DMS53 treated with DMSO at 0.1 percent for 48 hours (cell line): ENCODE data around the gene CYP2A7.
A peak's percentile ranks its signal among the peaks of the same experiment; 100 is the strongest.
"Not testable (repeated sequence)": the region's sequence is repeated elsewhere in the genome, so short reads cannot be mapped to it uniquely, and the experiment has no call there.

Source experiments
- DNase-seq: peaks from one replicate; lab custom pipeline; 2025; ENCODE audit not compliant: unreplicated experiment; lab: John Stamatoyannopoulos, UW

The CYP2A7 gene, protein sequence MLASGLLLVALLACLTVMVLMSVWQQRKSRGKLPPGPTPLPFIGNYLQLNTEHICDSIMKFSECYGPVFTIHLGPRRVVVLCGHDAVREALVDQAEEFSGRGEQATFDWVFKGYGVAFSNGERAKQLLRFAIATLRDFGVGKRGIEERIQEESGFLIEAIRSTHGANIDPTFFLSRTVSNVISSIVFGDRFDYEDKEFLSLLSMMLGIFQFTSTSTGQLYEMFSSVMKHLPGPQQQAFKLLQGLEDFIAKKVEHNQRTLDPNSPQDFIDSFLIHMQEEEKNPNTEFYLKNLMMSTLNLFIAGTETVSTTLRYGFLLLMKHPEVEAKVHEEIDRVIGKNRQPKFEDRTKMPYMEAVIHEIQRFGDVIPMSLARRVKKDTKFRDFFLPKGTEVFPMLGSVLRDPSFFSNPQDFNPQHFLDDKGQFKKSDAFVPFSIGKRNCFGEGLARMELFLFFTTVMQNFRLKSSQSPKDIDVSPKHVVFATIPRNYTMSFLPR

DNA sequence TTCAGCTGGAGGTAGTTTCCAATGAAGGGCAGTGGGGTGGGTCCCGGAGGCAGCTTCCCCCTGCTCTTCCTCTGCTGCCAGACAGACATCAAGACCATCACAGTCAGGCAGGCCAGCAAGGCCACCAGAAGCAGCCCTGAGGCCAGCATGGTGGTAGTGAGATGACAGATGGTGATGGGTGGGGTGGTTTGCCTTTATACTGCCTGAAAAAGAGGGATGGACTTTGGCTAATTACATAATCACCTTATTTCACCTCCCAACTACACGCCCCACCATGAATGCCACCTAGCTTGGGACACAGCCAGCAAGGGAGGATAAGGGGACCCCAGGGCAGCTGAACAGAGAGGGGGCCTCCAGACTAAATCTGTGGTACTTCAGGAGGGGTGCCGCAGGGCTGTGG lies at the start of gene CYP2A7:
TSS of gene CYP2A7 (minus strand) at position 170 of the 400 bp plus-strand sequence. CDS start at position 149, 21 bp downstream.
- not testable (repeated sequence) for DNase-seq

- not testable (repeated sequence) for DNase-seq
Observed at GRCh38 chr19:40930799-40931198, 48.8 kb upstream of the CYP2A7 start.

- not testable (repeated sequence) for DNase-seq
Observed at GRCh38 chr19:40929942-40930341, 47.9 kb upstream of the CYP2A7 start.

DNA sequence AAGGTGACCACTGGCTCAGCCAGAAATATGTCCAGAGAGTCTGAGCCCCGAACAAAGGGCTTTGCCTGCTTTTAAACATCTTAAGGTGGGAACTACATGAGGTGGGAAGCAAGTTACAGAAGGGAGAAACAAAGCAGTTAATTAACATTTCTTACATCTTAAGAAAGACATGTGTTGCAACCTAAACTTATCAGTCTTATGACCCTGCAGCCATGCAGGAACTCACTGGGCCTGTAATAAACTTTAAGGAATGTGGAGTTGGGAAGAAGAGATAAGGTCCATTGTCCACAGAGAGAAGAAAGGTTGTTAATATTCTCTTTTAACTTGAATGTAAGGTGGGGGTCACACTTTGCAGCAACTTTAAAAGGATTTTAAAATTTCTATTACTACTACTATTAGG lies 46.8 kb upstream of the CYP2A7 start:
- DNase-seq = no peak

- DNase-seq = no peak
Observed at GRCh38 chr19:40927567-40927966, 45.5 kb upstream of the CYP2A7 start.

- not testable (repeated sequence) for DNase-seq
Observed at GRCh38 chr19:40926276-40926675, 44.2 kb upstream of the CYP2A7 start.

DNA sequence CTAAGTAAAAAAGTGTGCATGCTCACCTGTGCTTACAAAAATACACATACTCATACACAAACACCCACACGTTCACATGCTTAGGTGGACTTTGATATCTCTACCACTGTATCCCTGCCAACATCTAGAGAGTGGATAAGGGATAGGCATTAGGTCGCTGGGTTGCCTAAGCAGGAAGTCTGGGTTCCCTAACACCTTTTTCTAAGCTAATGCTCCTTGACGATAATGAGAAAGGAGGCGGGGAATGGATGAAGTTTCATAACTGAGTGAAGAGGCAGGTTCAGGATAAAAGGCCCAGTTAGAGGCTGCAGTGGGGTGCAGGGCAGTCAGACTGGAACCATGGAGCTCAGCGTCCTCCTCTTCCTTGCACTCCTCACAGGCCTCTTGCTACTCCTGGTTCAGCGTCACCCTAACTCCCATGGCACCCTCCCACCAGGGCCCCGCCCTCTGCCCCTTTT lies 41.9 kb upstream of the CYP2A7 start:
- no peak for DNase-seq

- not testable (repeated sequence) for DNase-seq
Observed at GRCh38 chr19:40922237-40923160, 40.5 kb upstream of the CYP2A7 start.

DNA sequence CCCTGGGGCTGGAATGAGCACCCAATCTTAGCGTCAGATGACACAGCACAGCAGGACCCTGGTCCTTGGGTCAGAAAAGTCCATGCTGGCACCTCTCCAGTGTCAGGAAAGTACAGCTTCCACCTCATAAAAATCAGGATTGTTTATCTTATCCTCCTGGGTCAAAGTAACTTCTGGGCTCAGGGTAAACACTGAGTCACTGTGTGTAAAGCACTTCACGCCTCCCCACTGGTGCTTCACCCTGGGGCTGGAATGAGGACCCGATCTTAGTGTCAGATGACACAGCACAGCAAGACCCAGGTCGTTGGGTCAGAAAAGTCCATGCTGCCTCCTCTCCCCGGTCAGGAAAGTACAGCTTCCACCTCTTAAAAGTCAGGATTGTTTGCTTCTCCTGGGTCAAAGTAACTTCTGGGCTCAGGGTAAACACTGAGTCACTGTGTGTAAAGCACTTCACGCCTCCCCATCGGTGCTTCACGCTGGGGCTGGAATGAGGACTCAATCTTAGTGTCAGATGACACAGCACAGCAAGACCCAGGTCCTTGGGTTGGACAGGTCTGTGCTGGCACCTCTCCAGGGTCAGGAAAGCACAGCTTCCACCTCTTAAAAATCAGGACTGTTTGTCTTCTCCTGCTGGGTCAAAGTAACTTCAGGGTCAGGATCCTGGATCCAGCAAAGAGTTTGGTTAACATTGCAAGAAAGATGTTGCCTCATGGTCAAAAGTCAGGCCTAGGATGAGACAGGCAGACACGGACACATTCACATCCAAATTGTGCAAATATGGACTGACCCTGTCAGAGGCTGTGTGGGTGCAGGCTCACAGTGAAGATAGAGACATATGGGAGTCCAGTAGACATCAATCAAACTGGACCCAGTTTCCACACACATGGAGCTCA lies 39.2 kb upstream of the CYP2A7 start:
- peak; percentile 100 for DNase-seq

- no peak for DNase-seq
Observed at GRCh38 chr19:40920300-40921004, 38.4 kb upstream of the CYP2A7 start.

DNA sequence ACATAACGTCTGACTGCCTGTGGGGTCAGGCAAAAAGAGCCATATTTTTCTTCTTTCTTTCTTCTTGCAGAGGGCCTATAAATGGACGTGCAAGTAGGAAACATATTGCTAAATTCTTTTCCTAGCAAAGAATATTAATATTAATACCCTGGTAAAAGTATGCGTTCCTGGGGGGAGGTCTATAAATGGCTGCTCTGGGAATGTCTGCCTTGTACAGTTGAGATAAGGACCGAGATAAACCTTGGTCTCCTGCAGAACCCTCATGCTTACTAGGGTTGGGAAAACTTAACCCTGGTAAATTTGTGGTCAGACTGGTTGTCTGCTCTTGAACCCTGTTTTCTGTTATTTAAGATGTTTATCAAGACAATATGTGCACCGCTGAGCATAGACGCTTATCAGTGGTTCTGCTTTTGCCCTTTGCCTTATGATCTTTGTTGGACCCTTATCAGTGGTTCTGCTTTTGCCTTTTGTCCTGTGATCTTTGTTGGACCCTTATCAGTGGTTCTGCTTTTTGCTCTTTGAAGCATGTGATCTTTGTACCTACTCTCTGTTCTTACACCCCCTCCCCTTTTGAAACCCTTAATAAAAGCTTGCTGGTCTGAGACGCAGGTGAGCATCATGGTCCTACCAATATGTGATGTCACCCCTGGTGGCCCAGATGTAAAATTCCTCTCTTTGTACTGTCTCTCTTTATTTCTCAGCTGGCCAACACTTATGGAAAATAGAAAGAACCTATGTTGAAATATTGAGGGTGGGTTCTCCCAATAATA lies 37.7 kb upstream of the CYP2A7 start:
- not testable (repeated sequence) for DNase-seq

DNA sequence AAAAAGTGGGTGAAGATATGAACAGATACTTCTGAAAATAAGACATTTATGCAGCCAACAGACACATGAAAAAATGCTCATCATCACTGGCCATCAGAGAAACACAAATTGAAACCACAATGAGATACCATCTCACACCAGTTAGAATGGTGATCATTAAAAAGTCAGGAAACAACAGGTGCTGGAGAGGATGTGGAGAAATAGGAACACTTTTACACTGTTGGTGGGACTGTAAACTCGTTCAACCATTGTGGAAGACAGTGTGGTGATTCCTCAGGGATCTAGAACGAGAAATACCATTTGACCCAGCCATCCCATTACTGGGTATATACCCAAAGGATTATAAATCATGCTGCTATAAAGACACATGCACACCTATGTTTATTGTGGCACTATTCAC lies 36.3 kb upstream of the CYP2A7 start:
- DNase-seq = not testable (repeated sequence)

- DNase-seq = no peak
Observed at GRCh38 chr19:40908976-40909375, 26.9 kb upstream of the CYP2A7 start.

- DNase-seq = no peak
Observed at GRCh38 chr19:40907968-40908735, 26.1 kb upstream of the CYP2A7 start.

GRCh38 chr19:40906512-40906911 lies 24.5 kb upstream of the CYP2A7 start:
- DNase-seq = no peak

- DNase-seq = peak; percentile 14
Observed at GRCh38 chr19:40904673-40905156, 22.7 kb upstream of the CYP2A7 start.

GRCh38 chr19:40901975-40902750 lies 20.1 kb upstream of the CYP2A7 start:
- not testable (repeated sequence) for DNase-seq
